ENCODE results near the gene MUC21. TPM values are rescaled to one million over a fixed set of nuclear protein-coding genes. Genes with fewer than 3 reads are reported as not detected.
"Not testable (repeated sequence)": the region's sequence is repeated elsewhere in the genome, so short reads cannot be mapped to it uniquely, and the experiment has no call there.

The MUC21 gene
- total RNA-seq, 1 donor from 2014 or later = not detected

DNA sequence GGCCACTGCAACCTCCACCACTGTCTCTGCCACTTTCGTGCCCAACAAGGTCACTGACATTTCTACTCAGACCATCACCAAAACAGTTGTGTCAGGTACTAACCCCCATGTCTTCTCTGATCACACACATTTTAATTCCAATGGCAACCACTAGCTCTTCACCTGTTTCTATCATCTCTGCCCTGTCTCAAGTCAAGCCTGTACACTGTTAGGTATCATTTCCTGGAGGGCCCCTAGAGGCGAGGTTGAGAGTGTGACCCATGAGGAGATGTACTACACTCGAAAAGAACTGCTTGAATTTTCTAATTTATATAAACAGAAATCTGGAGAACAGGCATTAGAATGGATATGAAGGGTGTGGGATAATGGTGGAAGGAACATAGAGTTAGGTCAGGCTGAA, 17.4 kb upstream of the MUC21 start:
- DNase-seq (ENCODE audit: extremely low spot score, unreplicated experiment) = no peak
- H3K9me3 Mint-ChIP-seq (ENCODE audit: unreplicated experiment) = no peaks in the 10 kb centered on the region

DNA sequence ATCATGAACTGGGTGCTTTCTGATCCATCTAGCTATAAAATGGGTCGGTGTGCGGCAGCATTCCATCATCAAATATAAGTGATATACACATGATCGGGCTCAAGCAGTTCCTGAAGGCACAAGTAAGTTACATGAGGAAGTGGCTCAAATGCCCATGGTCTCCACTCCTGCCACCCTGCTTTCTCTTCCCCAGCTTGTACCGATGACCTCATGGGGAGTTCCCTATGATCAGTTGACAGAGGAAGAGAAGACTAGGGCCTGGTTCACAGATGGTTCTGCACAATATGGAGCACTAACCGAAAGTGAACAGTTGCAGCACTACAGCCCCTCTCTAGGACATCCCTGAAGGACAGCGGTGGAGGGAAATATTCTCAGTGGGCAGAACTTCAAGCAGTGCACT, 14.3 kb upstream of the MUC21 start:
- not testable (repeated sequence) for H3K9me3 Mint-ChIP-seq (ENCODE audit: unreplicated experiment); DNase-seq (ENCODE audit: extremely low spot score, unreplicated experiment); H3K4me1 Mint-ChIP-seq (ENCODE audit: unreplicated experiment); H3K36me3 Mint-ChIP-seq (ENCODE audit: unreplicated experiment); H3K27ac Mint-ChIP-seq (ENCODE audit: unreplicated experiment); H3K4me3 Mint-ChIP-seq (ENCODE audit: unreplicated experiment)
- peaks cover 63% of the 10 kb centered on the region for H3K27me3 Mint-ChIP-seq (ENCODE audit: unreplicated experiment)

More for the DNA sequence above, 17.4 kb upstream of the MUC21 start:
- no peak overlapping the region for H3K27ac Mint-ChIP-seq (ENCODE audit: unreplicated experiment)
- peaks cover 3% of the 10 kb centered on the region for H3K4me1 Mint-ChIP-seq (ENCODE audit: unreplicated experiment)
- peaks cover 46% of the 10 kb centered on the region for H3K27me3 Mint-ChIP-seq (ENCODE audit: unreplicated experiment)
- H3K4me3 Mint-ChIP-seq (ENCODE audit: unreplicated experiment) = no peak overlapping the region
- H3K36me3 Mint-ChIP-seq (ENCODE audit: unreplicated experiment) = no peaks in the 10 kb centered on the region
- TF ChIP-seq, protein P1, sequence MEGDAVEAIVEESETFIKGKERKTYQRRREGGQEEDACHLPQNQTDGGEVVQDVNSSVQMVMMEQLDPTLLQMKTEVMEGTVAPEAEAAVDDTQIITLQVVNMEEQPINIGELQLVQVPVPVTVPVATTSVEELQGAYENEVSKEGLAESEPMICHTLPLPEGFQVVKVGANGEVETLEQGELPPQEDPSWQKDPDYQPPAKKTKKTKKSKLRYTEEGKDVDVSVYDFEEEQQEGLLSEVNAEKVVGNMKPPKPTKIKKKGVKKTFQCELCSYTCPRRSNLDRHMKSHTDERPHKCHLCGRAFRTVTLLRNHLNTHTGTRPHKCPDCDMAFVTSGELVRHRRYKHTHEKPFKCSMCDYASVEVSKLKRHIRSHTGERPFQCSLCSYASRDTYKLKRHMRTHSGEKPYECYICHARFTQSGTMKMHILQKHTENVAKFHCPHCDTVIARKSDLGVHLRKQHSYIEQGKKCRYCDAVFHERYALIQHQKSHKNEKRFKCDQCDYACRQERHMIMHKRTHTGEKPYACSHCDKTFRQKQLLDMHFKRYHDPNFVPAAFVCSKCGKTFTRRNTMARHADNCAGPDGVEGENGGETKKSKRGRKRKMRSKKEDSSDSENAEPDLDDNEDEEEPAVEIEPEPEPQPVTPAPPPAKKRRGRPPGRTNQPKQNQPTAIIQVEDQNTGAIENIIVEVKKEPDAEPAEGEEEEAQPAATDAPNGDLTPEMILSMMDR (IDR thresholded peaks at IDR 0.05) = no peak

DNA sequence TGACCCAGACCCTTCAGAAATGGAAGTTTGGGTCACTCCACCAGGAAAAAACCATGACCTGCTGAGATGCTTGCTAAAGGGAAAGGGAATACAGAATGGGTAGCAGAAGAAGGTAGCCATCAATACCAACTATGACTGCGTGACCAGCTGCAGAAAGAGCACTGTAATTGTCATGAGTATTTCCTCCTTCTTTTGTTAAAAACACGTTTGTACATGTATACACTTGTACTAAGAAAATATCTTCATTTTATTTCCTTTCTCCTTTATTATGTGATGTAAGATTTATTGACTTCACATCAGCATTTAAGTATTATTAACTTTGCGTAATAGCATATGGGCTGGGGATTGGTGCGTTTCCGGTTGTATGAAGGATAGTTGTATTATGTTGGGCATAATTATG, 12.6 kb upstream of the MUC21 start:
- Mint-ChIP-seq H3K9me3 (ENCODE audit: unreplicated experiment) (no peaks in the 10 kb centered on the region), H3K27ac (ENCODE audit: unreplicated experiment) (no peak overlapping the region), H3K4me1 (ENCODE audit: unreplicated experiment) (no peaks in the 10 kb centered on the region), H3K4me3 (ENCODE audit: unreplicated experiment) (no peak overlapping the region), H3K27me3 (ENCODE audit: unreplicated experiment) (peaks cover 54% of the 10 kb centered on the region), H3K36me3 (ENCODE audit: unreplicated experiment) (no peaks in the 10 kb centered on the region)
- TF ChIP-seq, protein P1 (IDR thresholded peaks at IDR 0.05) = no peak
- DNase-seq (ENCODE audit: extremely low spot score, unreplicated experiment) = no peak

DNA sequence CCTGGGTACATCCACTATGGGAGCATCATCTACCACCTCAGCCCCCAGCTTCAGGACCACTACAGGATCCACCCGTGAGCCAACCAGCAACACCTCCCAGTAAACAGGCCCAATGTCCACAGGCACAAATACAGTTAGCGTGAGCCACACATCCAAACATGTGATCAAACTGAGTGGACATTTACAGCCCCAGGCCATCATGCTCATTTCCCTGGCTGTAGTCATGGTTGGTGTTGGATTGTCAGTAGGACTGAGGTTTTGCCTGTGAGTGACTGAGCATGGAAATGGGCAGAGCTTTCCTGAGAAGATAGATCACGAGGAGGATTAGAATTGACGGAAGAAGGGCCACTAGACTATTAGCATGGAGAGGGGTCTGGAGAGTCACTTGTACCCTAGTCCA, 10.7 kb upstream of the MUC21 start:
- H3K27me3 Mint-ChIP-seq (ENCODE audit: unreplicated experiment) = peaks cover 56% of the 10 kb centered on the region
- H3K9me3 Mint-ChIP-seq (ENCODE audit: unreplicated experiment) = no peaks in the 10 kb centered on the region
- no peak overlapping the region for H3K27ac Mint-ChIP-seq (ENCODE audit: unreplicated experiment)
- H3K4me1 Mint-ChIP-seq (ENCODE audit: unreplicated experiment) = no peaks in the 10 kb centered on the region
- DNase-seq (ENCODE audit: extremely low spot score, unreplicated experiment) = no peak
- no peaks in the 10 kb centered on the region for H3K36me3 Mint-ChIP-seq (ENCODE audit: unreplicated experiment)
- no peak overlapping the region for H3K4me3 Mint-ChIP-seq (ENCODE audit: unreplicated experiment)
- TF ChIP-seq, protein P1 (IDR thresholded peaks at IDR 0.05) = no peak

DNA sequence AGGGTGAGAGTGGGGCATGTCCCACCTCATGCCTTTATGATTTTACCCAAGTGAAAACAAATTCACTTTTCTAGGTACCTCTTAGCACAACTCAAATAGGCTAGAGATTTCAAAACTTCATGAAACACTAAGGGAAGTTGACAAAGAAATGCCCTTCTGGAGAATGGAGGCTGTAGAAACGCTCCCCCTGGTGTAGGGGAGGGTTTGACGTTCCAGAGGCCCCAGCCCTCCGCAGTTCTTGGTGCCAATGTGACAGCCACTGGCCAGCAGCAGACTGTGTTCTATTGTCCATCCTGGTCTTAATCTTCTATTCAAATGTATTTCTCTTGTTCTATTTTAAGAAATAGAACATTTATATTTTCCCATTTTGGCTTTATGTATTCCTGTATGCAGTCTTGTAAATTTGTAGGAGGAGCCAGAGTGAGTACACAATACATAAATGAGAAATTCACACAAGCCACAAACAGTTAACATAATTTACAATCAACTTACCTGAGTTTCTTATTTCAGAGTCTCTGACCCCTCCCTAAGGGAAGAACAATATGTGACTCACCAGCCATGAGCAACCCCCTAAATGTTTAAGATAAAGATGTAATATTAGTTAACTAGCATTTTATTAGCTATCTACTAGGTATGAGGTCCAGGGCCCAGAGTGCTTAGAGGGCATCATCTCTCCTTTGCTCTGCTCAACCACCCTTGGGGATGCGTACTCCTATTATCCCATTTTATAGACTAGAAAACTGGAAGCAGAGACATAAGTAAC, 8.8 kb upstream of the MUC21 start:
- TF ChIP-seq, protein P1 (IDR thresholded peaks at IDR 0.05) = no peak
- no peak overlapping the region for H3K27ac Mint-ChIP-seq (ENCODE audit: unreplicated experiment)
- peaks cover 63% of the 10 kb centered on the region for H3K27me3 Mint-ChIP-seq (ENCODE audit: unreplicated experiment)
- no peak overlapping the region for H3K4me3 Mint-ChIP-seq (ENCODE audit: unreplicated experiment)
- no peaks in the 10 kb centered on the region for H3K4me1 Mint-ChIP-seq (ENCODE audit: unreplicated experiment)
- H3K36me3 Mint-ChIP-seq (ENCODE audit: unreplicated experiment) = no peaks in the 10 kb centered on the region
- DNase-seq (ENCODE audit: extremely low spot score, unreplicated experiment) = no peak
- no peaks in the 10 kb centered on the region for H3K9me3 Mint-ChIP-seq (ENCODE audit: unreplicated experiment)
